SK-N-SH (cell line): ENCODE results near the gene FTO. TPM values are rescaled to one million over a fixed set of nuclear protein-coding genes. Genes with fewer than 3 reads are reported as not detected.

Experiments used
- CTCF ChIA-PET: fragments of 300-600, 350-600 bp; formaldehyde crosslinking; extraction: SDS; loops from one replicate; lab custom pipeline; 2021; lab: Yijun Ruan, JAX
- POLR2A ChIA-PET: fragments of 350-600 bp; sonication (Branson Sonifier 250); formaldehyde crosslinking; extraction: SDS; loops from one replicate; lab custom pipeline; 2020; ENCODE audit warnings: antibody characterized with exemption, inconsistent platforms; lab: Yijun Ruan, JAX
- DNase-seq: peaks from one replicate; pipeline ENCODE4 v3.0.0; 2012
- H2AFZ ChIP-seq: fragments of 200-600 bp; sonication (generic); 2 replicates; pipeline ENCODE4 v1.8.1; 2016; ENCODE audit warnings: antibody characterized with exemption, mild to moderate bottlenecking, low read depth
- H3F3A ChIP-seq: fragments of 200-600 bp; sonication (generic); replicated peaks from 2 replicates; pipeline ENCODE3; 2016; ENCODE audit warnings: antibody characterized with exemption, mild to moderate bottlenecking; ENCODE audit not compliant: insufficient read depth
- H3K27ac ChIP-seq, 2 experiments: fragments of 200-500 bp in 1 of 2; fragments of 200-600 bp in 1 of 2; sonication (Bioruptor generic) in 1 of 2; sonication (generic), shearing (Covaris generic) in 1 of 2; 2 replicates each; pipeline versions ENCODE4 v1.5.1 to v1.6.1; 2014 to 2016; ENCODE audit warnings: low read depth in 2 of 2, inconsistent platforms in 1 of 2, low read length in 1 of 2, mild to moderate bottlenecking in 1 of 2, mixed read lengths in 1 of 2
- H3K27me3 ChIP-seq: fragments of 200-600 bp; sonication (generic), shearing (Covaris generic); 2 replicates; pipeline ENCODE4 v1.6.1; 2016; ENCODE audit warnings: mixed run types; ENCODE audit not compliant: insufficient read depth
- H3K36me3 ChIP-seq, 2 experiments: fragments of 200-500 bp in 1 of 2; fragments of 200-600 bp in 1 of 2; sonication (Bioruptor generic) in 1 of 2; sonication (generic) in 1 of 2; replicated peaks in 1 of 2; 2 replicates each; pipeline versions ENCODE3 to v1.5.1; 2014 to 2016; ENCODE audit warnings: low read length in 1 of 2, mild to moderate bottlenecking in 1 of 2; ENCODE audit not compliant: insufficient read depth in 2 of 2, control insufficient read depth in 1 of 2
- H3K4me1 ChIP-seq, 2 experiments: fragments of 200-500 bp in 1 of 2; fragments of 200-600 bp in 1 of 2; sonication (Bioruptor generic) in 1 of 2; sonication (generic), shearing (Covaris generic) in 1 of 2; 2 replicates each; pipeline versions ENCODE4 v1.5.1 to v1.6.1; 2014 to 2016; ENCODE audit warnings: low read depth in 1 of 2, low read length in 1 of 2, mixed run types in 1 of 2; ENCODE audit not compliant: insufficient read depth in 2 of 2, control insufficient read depth in 1 of 2
- H3K4me2 ChIP-seq: fragments of 200-600 bp; sonication (generic), shearing (Covaris generic); 2 replicates; pipeline ENCODE4 v1.6.1; 2017; ENCODE audit warnings: mixed run types
- H3K4me3 ChIP-seq, 2 experiments: fragments of 200-500 bp in 1 of 2; fragments of 200-600 bp in 1 of 2; sonication (Bioruptor generic) in 1 of 2; sonication (generic), shearing (Covaris generic) in 1 of 2; 2 replicates each; pipeline versions ENCODE4 v1.5.1 to v1.8.1; 2014 to 2016; ENCODE audit warnings: low read depth in 2 of 2, inconsistent platforms in 1 of 2, low read length in 1 of 2, mild to moderate bottlenecking in 1 of 2, mixed read lengths in 1 of 2, moderate library complexity in 1 of 2
- H3K79me2 ChIP-seq: fragments of 200-600 bp; sonication (generic); 2 replicates; pipeline ENCODE4 v1.8.1; 2017; ENCODE audit warnings: mild to moderate bottlenecking; ENCODE audit not compliant: insufficient read depth
- H3K9ac ChIP-seq: fragments of 200-600 bp; sonication (generic); 2 replicates; pipeline ENCODE4 v1.6.1; 2017; ENCODE audit warnings: mixed run types
- H3K9me2 ChIP-seq: fragments of 200-600 bp; sonication (generic); 2 replicates; pipeline ENCODE4 v1.6.1; 2017; ENCODE audit warnings: mixed run types
- H3K9me3 ChIP-seq: fragments of 200-600 bp; sonication (generic); 2 replicates; pipeline ENCODE4 v1.6.1; 2017; ENCODE audit warnings: mixed run types, mild to moderate bottlenecking, moderate library complexity
- H4K20me1 ChIP-seq: fragments of 200-600 bp; sonication (generic); 2 replicates; pipeline ENCODE4 v1.6.1; 2017; ENCODE audit warnings: mild to moderate bottlenecking, mixed run types; ENCODE audit not compliant: insufficient read depth
- CHD2 ChIP-seq: fragments of 150-350 bp; IDR thresholded peaks from 2 replicates; pipeline ENCODE4 v1.6.1; 2018; ENCODE audit warnings: low read length; ENCODE audit not compliant: partially characterized antibody
- ELF1 ChIP-seq: IDR thresholded peaks from 2 replicates; pipeline ENCODE4 v1.4.0; 2012
- EP300 ChIP-seq, 2 experiments: IDR thresholded peaks; 2 replicates each; pipeline versions ENCODE4 v1.4.0 to v1.6.1; 2012; ENCODE audit warnings: borderline replicate concordance in 1 of 2, low read depth in 1 of 2, low read length in 1 of 2
- FOSL2 ChIP-seq: IDR thresholded peaks from 2 replicates; pipeline ENCODE4 v1.4.0; 2012; ENCODE audit warnings: low read depth, mild to moderate bottlenecking, moderate library complexity, borderline replicate concordance
- FOXJ3 ChIP-seq: sonication (generic); formaldehyde crosslinking; IDR thresholded peaks from 2 replicates; pipeline ENCODE4 v1.5.1; 2020; ENCODE audit warnings: mild to moderate bottlenecking, missing genetic modification reagents
- JUND ChIP-seq: IDR thresholded peaks from 2 replicates; pipeline ENCODE4 v1.4.0; 2012
- MXI1 ChIP-seq: IDR thresholded peaks from 2 replicates; pipeline ENCODE4 v1.6.1; 2012; ENCODE audit warnings: mild to moderate bottlenecking, low read depth, low read length, improper control_type of control experiment
- NRF1 ChIP-seq: IDR thresholded peaks from 2 replicates; pipeline ENCODE4 v1.6.1; 2012; ENCODE audit warnings: low read depth, mild to moderate bottlenecking, low read length
- RFX5 ChIP-seq: IDR thresholded peaks from 2 replicates; pipeline ENCODE4 v1.6.1; 2012; ENCODE audit warnings: mild to moderate bottlenecking, improper control_type of control experiment, low read length
- RXRA ChIP-seq: IDR thresholded peaks from 2 replicates; pipeline ENCODE4 v1.4.0; 2012; ENCODE audit warnings: low read depth, mild to moderate bottlenecking, borderline replicate concordance
- SIN3A ChIP-seq: IDR thresholded peaks from 2 replicates; pipeline ENCODE4 v1.6.1; 2012; ENCODE audit warnings: low read depth, mild to moderate bottlenecking, low read length, moderate library complexity, borderline replicate concordance
- SMC3 ChIP-seq: IDR thresholded peaks from 2 replicates; pipeline ENCODE4 v1.6.1; 2012; ENCODE audit warnings: low read depth, low read length, improper control_type of control experiment
- YY1 ChIP-seq: IDR thresholded peaks from 2 replicates; pipeline ENCODE4 v1.4.0; 2012; ENCODE audit warnings: low read depth, mild to moderate bottlenecking
- WGBS: methylation state at CpG from one replicate; pipeline ENCODE4 v1.1.6; 2017; ENCODE audit warnings: low lambda C conversion rate; 5-methylcytosine and 5-hydroxymethylcytosine counted together
- polyA plus RNA-seq, 3 experiments: library from polyadenylated mRNA; depleted of rRNA; stranded (reverse); fragments of >200 nt; gene quantifications; 2 replicates each; pipeline ENCODE4 v1.2.3, GENCODE V29; 2012
- TF ChIP-seq, protein P1 (sequence below): IDR thresholded peaks from 2 replicates; pipeline ENCODE4 v1.4.0; 2012; ENCODE audit warnings: low read depth, borderline replicate concordance
- TF ChIP-seq, protein P2 (sequence below): IDR thresholded peaks from 2 replicates; pipeline ENCODE4 v1.6.1; 2012; ENCODE audit warnings: mild to moderate bottlenecking, low read depth, low read length, moderate library complexity
- TF ChIP-seq, protein P3 (sequence below): IDR thresholded peaks from 2 replicates; pipeline ENCODE4 v1.4.0; 2012; ENCODE audit warnings: low read depth
- TF ChIP-seq, protein P4 (sequence below): fragments of 150-350 bp; IDR thresholded peaks from 2 replicates; pipeline ENCODE4 v1.6.1; 2016; ENCODE audit warnings: mild to moderate bottlenecking, low read depth, low read length
- TF ChIP-seq, protein P5 (sequence below): fragments of 150-350 bp; IDR thresholded peaks from 2 replicates; pipeline ENCODE4 v1.6.1; 2017; ENCODE audit warnings: antibody characterized with exemption, low read length, low read depth, borderline replicate concordance

Gene FTO
- polyA plus RNA-seq, 1 of the 3 experiments (the other 2 are of a cell fraction) = 41.2 TPM

DNA sequence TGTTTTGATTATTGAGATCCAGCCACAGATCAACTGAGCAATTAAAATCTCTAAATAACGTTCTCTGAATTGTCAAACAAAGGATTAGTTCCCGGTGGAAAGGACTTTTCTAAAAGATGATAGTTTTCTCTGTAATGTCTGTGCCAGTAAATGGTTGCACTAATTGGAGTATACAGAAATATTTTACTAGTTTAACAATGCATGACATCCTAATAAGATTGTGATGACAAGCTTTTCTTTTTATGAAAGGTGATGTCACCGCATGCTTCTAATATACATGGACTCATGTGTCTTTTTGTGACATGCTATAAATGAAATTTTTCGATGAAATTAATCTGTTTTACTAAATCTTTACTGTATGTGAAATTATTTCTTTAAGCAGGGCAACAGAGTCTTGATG is 371.5 kb downstream of the FTO start:
- Histone ChIP-seq H3K4me1 (peaks cover 3 to 9% of the 10 kb centered on the region in 2 experiments; a peak in 2 of 4 replicates), H3K9ac (no peak overlapping the region), H3K9me3 (no peaks in the 10 kb centered on the region), H3K4me2 (no peak overlapping the region), H3K27ac (no peak overlapping the region), H3K36me3 (peaks cover 0 to 4% of the 10 kb centered on the region in 2 experiments), H2AFZ (no peak overlapping the region), H4K20me1 (no peaks in the 10 kb centered on the region), H3K9me2 (no peaks in the 10 kb centered on the region), H3K4me3 (no peak overlapping the region), H3K79me2 (no peaks in the 10 kb centered on the region), H3F3A (no peaks in the 10 kb centered on the region), H3K27me3 (no peaks in the 10 kb centered on the region)
- ChIA-PET POLR2A (no interaction called here), CTCF (interaction anchor here (1.3 kb wide), 1 partner anchor 14 kb away, joined by 4 read pairs; no protein-coding TSS in a partner anchor)
- WGBS = 82% methylated on average over 4 of the region's 4 CpGs
- DNase-seq = no peak
- TF ChIP-seq, protein P1, sequence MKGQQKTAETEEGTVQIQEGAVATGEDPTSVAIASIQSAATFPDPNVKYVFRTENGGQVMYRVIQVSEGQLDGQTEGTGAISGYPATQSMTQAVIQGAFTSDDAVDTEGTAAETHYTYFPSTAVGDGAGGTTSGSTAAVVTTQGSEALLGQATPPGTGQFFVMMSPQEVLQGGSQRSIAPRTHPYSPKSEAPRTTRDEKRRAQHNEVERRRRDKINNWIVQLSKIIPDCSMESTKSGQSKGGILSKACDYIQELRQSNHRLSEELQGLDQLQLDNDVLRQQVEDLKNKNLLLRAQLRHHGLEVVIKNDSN = no peak
- TF ChIP-seq CHD2 = no peak
- no peak for TF ChIP-seq YY1
- TF ChIP-seq SMC3 = no peak
- no peak for TF ChIP-seq MXI1
- no peak for TF ChIP-seq NRF1
- TF ChIP-seq, protein P2, sequence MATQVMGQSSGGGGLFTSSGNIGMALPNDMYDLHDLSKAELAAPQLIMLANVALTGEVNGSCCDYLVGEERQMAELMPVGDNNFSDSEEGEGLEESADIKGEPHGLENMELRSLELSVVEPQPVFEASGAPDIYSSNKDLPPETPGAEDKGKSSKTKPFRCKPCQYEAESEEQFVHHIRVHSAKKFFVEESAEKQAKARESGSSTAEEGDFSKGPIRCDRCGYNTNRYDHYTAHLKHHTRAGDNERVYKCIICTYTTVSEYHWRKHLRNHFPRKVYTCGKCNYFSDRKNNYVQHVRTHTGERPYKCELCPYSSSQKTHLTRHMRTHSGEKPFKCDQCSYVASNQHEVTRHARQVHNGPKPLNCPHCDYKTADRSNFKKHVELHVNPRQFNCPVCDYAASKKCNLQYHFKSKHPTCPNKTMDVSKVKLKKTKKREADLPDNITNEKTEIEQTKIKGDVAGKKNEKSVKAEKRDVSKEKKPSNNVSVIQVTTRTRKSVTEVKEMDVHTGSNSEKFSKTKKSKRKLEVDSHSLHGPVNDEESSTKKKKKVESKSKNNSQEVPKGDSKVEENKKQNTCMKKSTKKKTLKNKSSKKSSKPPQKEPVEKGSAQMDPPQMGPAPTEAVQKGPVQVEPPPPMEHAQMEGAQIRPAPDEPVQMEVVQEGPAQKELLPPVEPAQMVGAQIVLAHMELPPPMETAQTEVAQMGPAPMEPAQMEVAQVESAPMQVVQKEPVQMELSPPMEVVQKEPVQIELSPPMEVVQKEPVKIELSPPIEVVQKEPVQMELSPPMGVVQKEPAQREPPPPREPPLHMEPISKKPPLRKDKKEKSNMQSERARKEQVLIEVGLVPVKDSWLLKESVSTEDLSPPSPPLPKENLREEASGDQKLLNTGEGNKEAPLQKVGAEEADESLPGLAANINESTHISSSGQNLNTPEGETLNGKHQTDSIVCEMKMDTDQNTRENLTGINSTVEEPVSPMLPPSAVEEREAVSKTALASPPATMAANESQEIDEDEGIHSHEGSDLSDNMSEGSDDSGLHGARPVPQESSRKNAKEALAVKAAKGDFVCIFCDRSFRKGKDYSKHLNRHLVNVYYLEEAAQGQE = no peak
- no peak for TF ChIP-seq ELF1
- TF ChIP-seq, protein P3, sequence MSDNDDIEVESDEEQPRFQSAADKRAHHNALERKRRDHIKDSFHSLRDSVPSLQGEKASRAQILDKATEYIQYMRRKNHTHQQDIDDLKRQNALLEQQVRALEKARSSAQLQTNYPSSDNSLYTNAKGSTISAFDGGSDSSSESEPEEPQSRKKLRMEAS = no peak
- TF ChIP-seq, protein P4, sequence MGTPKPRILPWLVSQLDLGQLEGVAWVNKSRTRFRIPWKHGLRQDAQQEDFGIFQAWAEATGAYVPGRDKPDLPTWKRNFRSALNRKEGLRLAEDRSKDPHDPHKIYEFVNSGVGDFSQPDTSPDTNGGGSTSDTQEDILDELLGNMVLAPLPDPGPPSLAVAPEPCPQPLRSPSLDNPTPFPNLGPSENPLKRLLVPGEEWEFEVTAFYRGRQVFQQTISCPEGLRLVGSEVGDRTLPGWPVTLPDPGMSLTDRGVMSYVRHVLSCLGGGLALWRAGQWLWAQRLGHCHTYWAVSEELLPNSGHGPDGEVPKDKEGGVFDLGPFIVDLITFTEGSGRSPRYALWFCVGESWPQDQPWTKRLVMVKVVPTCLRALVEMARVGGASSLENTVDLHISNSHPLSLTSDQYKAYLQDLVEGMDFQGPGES = no peak
- TF ChIP-seq JUND = no peak
- TF ChIP-seq EP300 (IDR thresholded peaks at IDR 0.05; ENCODE audit: borderline replicate concordance in 1 of 2, low read depth in 1 of 2, low read length in 1 of 2) = no peak
- no peak for TF ChIP-seq RXRA
- no peak for TF ChIP-seq RFX5
- TF ChIP-seq SIN3A = no peak
- TF ChIP-seq FOSL2 = no peak
- TF ChIP-seq FOXJ3 (CRISPR knock-in tag) = no peak
- TF ChIP-seq, protein P5, sequence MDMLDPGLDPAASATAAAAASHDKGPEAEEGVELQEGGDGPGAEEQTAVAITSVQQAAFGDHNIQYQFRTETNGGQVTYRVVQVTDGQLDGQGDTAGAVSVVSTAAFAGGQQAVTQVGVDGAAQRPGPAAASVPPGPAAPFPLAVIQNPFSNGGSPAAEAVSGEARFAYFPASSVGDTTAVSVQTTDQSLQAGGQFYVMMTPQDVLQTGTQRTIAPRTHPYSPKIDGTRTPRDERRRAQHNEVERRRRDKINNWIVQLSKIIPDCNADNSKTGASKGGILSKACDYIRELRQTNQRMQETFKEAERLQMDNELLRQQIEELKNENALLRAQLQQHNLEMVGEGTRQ = no peak
